ENCODE data around the gene IL16.
"Not testable (repeated sequence)": the region's sequence is repeated elsewhere in the genome, so short reads cannot be mapped to it uniquely, and the experiment has no call there.

IL16 gene

GRCh38 chr15:81196576-81197254, at the start of gene IL16:
Gene IL16 (plus strand): TSS chr15:81196879. CDS start chr15:81225400, 28,521 bp downstream.
- DNase-seq: no peak

- no peak for DNase-seq
Observed at GRCh38 chr15:81151389-81151788, 45.3 kb upstream of the IL16 start.

DNA sequence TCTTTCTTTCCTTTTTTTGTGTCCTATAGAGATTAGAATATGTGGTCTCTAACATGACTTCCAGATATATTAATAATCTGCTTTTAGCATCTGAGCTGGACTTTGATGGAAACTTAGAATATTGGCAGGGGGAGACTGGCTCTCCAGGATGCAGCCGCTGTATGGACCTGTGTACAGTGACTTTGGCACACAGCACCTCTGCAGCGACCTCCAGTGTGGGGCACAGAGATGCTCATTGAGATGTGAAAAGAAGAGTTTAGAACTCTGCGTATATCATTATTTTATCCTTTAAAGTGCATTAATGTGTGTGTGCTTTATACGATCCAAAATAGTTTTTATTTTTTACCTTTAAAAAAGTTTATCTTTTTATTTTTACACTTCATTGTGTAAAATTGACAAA, 44.3 kb upstream of the IL16 start:
- no peak for DNase-seq

DNA sequence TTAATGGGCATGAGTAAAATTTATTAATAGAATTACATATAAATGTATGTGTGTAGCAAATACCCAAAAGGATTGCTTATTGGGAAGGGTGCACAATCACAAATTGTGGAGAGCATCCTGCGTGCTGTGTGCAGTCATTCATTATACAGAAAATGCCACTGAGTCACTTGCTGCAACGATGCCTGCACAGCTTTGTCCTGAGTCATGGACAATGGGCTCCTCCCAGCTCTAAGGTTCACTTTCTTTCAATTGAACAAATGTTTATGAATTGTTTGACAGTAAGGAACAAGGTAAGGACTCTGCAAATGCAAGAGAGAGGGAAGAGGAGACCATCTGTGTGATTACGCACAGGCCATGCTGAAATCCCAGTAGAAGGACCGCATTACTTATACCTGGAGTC, 43.9 kb upstream of the IL16 start:
- DNase-seq: no peak

DNA sequence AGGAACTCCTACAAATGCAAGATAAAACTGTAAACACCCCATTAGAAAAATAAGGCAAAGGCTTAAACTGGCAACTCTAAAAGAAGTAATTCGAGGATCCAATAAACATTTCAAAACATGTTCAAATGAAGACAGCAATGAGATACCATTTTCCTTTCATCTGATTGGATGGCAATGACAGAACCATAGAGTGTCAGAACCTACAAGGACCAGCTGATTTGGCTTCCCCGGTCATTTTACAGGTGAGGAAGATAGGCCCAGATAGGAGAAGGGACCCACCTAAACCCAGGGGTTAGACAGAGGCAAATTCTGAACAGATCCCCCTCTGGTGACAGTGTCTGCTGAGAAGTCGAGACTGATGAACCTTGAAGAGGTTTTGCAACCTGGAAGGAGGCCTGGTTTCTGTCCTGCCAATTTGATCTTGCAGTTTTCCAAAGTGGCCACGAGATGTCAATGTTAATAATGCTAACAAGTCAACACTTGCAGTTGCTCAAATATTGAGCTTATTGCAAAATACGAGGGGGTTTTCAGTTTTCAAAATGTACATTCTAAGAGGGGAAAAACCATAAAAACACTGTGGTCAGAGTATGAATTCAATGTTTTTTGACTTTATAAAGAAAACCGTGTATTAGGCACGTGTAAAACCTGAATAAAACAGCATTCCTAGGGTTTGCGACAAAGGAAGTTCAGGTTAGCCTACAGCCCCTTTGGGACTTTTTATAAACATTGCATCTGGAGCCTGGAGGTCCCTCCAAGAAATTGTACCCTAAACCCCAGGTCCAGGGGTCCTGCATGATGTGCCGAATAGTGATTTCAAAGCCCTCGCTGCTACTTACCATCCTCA, 41.1 kb upstream of the IL16 start:
- DNase-seq: no peak

GRCh38 chr15:81156324-81156723, 40.4 kb upstream of the IL16 start:
- DNase-seq: no peak

DNA sequence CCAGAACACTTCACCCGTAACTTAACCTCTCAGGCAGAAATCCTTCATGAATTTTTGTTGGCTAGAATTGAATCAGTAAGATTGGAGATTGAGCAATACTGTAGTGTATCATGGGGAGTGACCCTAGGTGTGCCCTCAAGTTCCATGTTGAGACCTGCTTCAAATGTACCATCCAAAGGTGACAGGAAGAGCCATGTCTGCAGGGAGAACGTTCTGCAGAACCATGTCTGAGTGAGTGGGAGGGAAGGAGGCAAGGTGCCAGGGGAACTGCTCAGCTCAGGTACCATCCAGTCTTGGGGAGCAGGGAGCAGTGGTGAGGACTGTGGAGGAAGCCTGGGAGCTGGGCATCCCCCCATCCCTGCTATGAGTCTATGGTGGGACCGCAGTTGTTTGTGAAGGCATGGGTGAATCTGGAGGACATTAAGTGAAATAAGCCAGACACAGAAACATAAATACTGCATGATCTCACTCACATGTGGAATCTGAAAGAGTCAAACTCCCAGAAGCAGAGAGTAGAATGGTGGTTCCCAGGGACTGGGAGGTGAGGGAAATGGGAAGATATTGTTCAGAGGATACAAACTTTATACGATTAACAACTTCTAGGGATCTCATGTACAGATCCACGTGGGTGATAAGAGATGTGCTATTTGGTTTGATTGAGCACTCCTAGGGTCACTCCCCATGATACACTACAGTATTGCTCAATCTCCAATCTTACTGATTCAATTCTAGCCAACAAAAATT, 39.3 kb upstream of the IL16 start:
- no peak for DNase-seq

DNA sequence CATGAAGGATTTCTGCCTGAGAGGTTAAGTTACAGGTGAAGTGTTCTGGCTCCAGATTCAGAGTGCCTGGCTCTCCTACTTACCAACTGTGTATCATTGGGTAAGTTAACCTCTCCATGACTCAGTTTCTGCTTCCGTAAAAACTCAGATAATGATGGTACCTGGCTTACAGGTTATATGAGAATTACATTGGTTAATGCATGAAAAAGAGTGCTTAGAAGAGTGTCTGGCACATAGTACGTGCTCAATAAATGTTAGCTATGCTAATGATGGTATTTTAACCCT, 38.8 kb upstream of the IL16 start:
- DNase-seq: no peak

- not testable (repeated sequence) for DNase-seq
Observed at GRCh38 chr15:81158561-81158960, 38.1 kb upstream of the IL16 start.

DNA sequence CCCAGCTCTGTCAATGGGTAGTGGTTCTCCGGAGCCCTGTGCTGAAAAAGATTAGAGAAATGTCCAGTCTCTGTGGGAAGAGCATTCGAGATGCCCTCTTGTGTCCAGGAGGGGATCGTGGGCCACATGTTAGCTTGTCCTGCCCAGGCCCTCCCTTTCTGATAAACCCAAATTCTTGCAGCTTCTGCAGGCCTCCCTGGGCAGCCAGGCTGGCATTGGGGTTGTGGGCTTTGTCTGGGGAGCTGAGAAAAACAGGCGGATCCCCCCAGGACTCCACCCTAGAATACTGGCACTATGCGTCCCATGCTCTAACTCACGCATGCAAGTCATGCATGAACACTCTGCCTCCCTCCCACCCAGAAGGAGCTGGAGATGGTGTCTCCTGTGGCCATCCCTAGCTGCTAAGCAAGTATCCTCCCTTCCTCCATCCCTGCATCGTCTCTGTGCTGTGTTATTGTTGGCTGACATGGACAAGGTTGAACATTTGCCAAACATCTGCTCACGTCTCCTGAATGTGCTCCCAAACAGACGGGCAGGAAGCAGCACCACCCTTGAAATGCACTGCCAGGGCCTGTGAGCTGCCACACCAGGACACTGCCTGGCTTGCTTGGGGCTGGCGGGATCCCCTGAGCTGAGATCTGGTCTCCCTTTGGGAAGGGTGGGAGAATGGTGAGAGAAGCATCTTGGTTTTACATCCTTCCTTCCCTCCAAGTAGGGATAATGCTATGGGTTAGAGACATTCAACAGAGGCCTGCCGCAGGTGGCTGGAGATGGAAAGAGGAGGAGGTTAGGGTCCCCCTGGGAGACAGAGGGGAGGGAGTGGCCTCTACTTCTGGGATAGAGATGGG, 36.1 kb upstream of the IL16 start:
- no peak for DNase-seq

DNA sequence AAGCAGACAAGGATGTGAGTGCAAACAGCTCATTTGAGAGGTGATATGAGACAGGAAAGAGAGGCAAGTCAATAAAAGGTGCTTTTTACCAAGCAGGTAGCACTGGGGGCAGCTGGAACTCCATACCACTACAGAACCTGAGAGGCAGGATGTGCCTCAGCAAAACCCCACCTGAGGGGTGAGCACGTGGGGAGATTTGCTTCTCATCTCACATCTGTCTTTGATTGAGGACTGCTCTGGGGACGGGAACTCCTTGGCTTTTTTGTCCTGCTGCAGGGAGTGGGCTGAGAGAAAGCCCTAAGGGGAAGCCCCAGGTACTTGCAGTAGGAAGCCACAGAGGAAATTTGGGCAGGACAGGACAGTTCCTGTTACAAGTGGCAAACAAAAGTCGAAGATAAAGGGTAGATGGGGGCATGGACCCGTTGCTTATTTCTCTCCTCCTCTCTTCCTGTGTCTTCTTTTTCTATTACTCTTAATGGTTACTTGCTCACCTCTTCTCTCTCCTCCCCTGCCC, 35.5 kb upstream of the IL16 start:
- DNase-seq: no peak

DNA sequence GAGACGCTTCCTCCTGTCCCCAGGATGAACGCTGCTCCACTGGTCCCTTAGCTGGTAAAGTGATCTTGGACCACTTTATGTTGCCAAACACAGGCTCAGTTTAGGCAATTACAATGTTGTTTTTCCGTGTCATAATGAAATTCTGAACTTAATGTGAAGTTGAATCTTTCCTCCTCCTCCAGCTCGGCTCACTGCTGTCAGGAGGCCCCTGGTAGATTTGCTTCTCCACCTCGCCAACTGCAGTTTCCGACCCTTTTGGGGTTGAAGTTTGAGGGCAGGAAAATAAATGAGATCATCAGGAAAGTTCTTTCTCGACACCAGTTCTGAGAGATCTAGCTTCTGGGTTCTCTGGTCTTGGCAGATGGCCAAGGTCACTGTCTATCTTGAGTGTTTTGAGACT, 34.8 kb upstream of the IL16 start:
- no peak for DNase-seq

DNA sequence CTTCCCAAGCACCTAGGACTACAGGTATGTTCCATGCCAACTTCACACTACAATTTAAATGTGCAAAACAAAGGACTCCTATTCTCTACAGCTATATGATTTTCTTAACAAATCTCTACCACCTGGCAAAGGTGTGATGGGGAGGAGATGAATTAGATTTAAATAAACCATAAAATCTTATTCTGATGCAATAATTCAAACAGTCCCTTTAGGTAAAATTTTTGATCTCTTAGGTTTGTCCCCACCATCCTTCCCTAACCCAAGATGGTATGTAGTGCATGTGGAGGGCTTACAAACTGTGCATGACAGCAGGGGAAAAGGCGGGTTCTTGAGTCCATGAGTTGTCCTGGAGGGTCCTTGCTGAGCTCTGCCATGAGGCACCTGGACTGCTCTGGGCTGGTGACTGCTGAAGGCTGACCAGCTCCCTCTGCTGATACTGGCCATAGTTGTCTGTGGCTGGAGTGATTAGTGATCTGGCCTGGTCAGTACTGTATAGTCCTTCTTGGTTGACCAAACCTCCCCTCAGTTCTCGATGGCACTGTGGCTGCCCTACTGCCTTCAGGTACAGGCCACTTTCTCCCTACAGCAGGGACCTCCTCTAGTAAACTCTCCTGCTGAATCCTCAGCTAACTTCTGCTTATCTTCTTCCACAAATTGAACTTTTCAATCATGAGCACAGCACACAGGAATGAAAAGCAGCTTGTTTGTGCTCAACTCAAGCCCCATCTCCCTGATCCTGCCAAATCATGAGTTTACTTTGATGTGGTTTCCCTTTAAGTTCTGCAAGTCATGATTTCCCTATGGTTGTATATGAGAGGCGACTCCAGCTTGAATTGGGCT, 32.5 kb upstream of the IL16 start:
- DNase-seq: no peak

GRCh38 chr15:81165535-81165934, 31.1 kb upstream of the IL16 start:
- no peak for DNase-seq

GRCh38 chr15:81166636-81167305, 29.9 kb upstream of the IL16 start:
- no peak for DNase-seq

- DNase-seq: no peak
Observed at GRCh38 chr15:81168131-81168526, 28.6 kb upstream of the IL16 start.

GRCh38 chr15:81168644-81169043, 28.0 kb upstream of the IL16 start:
- no peak for DNase-seq

DNA sequence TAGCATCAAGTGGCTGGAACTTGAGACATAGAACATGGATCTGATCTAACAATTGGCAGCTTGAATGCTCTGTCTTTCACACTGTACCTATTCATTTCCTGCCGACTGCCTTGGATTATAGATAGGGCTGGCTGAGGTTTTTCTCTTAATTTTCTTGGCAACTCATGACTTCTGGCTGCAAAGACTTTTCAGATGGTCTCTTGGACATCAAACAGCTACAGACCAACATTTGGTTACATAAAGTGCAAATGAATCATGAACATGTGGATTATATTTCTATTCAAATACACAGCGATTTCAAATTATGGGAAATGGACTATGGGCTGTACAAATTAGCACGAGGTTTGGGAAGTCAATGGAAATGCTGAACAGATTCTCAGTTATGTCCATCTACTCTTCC, 26.2 kb upstream of the IL16 start:
- DNase-seq: no peak

DNA sequence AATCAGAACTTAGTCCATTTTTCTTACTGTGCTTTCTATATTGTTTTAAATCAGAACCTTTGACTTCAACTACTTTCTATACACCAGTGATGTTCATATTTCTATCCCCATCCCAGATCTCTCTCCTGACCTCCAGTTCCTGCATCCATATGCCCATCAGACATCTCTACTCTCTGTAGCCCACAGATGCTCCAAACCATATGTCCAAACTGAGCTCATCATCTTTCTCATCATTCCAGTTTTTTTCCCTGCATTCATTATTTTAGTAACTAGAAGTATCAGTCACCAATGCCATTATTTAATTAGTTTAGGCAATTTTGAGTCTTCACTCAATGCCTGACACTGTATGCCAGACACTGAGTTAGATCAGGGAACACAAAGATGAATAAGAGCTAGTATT, 25.4 kb upstream of the IL16 start:
- DNase-seq: no peak

DNA sequence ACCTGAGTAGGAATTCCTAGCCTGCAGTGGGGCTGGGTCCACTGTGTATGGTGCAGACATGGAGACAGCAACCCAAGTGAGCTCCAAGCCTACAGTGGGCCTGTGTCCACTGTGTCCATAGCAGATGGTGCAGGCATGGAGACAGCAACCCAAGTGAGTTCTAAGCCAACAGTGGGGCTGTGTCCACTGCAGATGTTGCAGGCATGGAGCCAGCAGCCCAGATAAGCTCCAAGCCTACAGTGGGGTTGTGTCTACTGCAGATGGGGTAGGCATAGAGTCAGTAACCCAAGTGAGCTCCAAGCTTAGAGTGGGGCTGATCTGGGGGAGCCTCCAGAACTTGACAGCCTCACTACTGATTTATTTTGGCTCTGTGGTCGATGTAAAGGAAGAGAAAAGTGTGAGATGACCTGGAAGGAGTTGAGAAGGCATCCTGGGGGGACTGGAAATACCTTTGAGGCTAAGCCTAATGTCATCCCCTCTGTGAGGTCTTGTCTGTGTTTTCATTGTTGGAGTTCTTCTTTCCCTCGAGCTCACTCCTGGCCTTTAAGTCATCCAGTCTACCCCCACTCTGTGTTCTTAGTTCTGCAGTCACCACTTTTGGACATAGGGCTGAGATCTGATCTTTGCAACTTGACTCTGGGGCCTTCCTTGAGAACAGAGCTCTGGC, 22.4 kb upstream of the IL16 start:
- DNase-seq: no peak
